Hypothalamus (tissue), 51 donors: Measurements from ENCODE around the gene BOLL.
"Not testable (repeated sequence)": the region's sequence is repeated elsewhere in the genome, so short reads cannot be mapped to it uniquely, and the experiment has no call there.

Source experiments
- DNase-seq, 51 donors: peaks; one replicate each; lab custom pipeline; 2025; lab: John Stamatoyannopoulos, UW

The BOLL gene, protein sequence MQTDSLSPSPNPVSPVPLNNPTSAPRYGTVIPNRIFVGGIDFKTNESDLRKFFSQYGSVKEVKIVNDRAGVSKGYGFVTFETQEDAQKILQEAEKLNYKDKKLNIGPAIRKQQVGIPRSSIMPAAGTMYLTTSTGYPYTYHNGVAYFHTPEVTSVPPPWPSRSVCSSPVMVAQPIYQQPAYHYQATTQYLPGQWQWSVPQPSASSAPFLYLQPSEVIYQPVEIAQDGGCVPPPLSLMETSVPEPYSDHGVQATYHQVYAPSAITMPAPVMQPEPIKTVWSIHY

GRCh38 chr2:197784956-197785941 lies at the start of gene BOLL:
Gene BOLL (minus strand): TSS chr2:197785319. CDS start chr2:197781850, 3,469 bp downstream.
- DNase-seq: no peak

- not testable (repeated sequence) for DNase-seq
Measured at GRCh38 chr2:197834771-197835170, 49.7 kb upstream of the BOLL start.

- DNase-seq: no peak
Measured at GRCh38 chr2:197828464-197829135, 43.5 kb upstream of the BOLL start.

- no peak for DNase-seq
Measured at GRCh38 chr2:197827618-197828017, 42.5 kb upstream of the BOLL start.

DNA sequence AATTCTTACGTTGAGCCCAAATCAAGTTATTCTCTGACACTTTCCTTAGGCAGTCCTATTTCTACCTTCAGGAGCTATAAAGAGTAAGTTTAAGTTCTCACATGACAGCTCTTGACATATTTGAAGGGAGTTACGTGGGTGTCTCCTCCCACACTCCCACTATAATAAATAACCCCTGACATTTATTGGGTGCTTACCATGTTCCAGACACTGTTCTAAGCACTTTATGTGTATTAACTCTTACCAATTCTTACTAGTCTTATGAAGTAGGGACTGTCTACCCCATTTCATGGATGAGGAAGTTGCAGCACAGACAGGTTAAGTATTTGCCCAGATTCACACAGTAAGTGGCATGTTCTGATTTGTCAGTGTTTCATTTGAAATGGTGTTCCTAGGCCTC lies 37.2 kb upstream of the BOLL start:
- no peak for DNase-seq

DNA sequence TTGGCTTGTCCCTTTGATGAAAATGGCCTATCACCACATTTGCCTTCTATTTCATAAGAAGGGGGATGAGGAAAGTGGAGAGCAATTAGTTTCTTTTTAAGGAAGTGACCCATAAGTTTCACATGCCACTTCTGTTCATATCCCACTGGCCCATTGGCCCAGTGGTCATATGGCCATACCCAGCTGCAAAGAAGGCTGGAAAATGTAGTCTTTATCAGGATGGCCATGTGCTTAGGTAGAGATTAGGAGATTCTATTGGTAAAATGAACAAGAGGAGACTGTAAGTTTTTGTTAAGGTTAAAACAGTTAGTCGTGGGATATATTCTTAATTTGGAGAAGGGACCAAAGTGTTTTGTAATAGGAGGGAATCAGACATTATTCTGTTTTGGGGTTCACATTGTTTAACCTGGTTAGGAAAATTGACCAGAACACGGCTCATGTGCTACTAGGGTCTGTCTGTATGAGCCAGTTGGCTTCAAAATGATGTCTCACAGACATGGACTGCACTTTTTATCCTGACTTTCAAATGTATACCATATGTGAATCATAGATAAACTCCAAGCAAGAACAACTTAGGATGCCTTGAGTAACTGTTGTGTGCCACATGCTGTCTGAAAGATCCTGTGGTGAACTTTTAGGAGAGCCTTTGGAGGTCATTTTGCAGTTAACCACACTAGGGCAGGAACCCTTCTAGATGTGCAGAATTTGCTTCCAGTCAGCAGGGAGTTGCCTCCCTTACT lies 36.6 kb upstream of the BOLL start:
- DNase-seq: no peak

DNA sequence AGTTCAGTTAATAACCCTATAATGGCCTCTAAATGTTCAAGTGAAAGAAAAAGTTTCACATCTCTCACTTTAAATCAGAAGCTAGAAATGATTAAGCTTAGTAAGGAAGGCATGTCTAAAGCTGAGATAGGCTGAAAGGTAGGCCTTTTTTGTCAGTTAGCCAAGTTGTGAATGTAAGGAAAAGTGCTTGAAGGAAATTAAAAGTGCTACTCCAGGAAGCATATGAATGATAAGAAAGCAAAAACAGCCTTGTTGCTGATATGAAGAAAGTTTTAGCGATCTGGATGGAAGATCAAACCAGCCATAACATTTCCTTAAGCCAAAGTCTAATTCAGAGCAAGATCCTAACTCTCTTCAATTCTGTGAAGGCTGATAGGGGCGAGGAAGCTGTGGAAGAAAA lies 29.4 kb upstream of the BOLL start:
- DNase-seq: no peak

GRCh38 chr2:197813093-197813787 lies 28.1 kb upstream of the BOLL start:
- DNase-seq: no peak

DNA sequence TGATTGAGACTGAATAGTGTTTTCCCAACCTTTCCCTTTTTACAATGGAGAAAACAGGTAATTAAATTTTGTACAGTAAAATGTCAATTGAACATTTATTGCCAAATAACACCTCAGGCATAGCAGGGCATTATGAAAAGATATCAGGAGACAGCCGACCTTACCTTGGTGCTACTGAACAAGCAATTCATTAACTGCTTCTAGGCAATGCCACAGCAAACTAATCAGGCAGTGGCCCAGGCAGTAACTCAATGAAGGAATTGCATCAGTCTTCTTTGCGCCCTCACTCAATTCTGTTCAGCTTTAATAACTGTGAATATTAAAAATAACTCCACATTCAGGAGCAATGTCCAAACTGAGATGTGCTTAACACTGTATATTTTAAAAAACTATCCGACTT lies 25.4 kb upstream of the BOLL start:
- no peak for DNase-seq

DNA sequence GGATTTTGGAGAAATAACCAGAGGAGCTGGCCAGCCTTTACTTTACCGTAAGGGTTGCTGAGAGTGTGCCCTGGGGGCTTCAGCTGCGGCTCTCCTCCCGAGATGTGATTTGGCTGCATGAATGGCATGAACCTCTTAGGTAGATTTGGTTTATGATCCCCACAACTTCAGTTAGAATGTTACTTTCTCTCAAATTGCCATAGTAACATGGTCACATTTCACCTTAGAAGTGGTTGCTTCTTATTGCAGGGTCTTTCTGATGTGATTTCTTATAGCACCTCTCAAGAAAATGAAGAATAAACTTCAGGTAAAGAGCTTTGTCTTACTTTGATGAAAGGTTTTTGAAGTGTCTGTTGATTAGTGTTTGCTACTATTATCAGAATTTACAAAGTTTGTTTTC lies 24.9 kb upstream of the BOLL start:
- DNase-seq: no peak

DNA sequence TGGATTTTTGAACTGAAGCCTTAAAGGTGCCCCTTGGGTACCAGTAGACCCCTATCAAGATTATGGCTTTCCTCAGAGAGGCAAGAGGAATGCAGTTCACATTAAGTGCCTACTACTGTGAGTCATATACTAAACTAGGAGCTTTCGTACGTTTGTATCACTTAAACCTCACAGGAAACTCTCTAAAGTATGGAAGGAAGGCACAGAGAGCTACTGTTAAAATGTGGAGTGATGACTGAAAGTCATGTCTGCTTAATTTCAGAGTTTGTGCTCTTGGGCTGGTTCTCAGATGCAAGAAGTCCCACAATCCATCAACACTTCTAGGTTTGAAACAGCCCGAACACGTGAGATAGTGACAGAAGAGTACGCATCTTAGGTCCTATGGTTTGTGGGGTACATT lies 23.9 kb upstream of the BOLL start:
- DNase-seq: peak in 1 of 51 donors; percentile 9

DNA sequence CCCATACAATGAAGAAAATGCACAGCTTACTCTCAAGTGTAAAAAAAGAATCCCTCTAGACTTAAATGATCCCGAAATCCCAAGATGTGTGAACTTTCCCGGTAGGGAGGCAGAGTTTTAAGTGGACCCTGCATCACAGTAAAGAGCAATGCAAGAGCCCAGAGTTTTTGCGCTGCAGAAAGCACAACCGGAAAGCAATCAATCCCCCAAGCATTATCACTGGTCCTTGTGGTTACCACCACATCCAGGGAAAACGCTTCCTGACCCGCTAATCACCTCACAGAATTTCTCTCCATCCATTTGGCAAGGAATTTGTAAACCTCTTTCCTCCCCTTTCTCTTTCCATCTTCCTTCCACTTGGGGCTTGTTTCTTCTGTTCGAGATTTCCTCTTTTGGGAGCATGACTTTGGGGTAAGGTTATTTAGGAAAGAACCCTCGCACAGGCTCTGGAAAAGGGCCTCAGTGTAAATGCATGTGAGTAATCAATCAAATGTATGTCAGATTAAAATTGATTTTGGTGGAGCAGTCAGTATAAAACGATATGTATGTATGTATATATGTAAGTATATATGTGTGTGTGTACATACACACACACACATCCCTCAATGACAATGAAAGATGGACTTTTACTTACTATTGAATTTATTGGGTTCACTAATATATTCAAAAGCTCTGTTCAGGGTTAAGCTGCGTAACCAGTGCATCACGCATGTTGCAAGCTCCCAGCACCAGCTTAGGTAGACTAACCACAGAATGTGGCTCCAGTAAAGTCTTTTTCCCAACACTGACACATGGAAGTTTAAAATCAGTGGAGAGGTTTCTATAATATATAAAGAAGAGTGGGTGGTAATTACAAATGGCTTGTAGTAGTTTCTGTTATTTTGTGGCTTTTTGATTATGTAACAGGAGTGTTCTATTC lies 20.9 kb upstream of the BOLL start:
- peak in 4 of 51 donors; percentile 4 to 67 (median 28) for DNase-seq

DNA sequence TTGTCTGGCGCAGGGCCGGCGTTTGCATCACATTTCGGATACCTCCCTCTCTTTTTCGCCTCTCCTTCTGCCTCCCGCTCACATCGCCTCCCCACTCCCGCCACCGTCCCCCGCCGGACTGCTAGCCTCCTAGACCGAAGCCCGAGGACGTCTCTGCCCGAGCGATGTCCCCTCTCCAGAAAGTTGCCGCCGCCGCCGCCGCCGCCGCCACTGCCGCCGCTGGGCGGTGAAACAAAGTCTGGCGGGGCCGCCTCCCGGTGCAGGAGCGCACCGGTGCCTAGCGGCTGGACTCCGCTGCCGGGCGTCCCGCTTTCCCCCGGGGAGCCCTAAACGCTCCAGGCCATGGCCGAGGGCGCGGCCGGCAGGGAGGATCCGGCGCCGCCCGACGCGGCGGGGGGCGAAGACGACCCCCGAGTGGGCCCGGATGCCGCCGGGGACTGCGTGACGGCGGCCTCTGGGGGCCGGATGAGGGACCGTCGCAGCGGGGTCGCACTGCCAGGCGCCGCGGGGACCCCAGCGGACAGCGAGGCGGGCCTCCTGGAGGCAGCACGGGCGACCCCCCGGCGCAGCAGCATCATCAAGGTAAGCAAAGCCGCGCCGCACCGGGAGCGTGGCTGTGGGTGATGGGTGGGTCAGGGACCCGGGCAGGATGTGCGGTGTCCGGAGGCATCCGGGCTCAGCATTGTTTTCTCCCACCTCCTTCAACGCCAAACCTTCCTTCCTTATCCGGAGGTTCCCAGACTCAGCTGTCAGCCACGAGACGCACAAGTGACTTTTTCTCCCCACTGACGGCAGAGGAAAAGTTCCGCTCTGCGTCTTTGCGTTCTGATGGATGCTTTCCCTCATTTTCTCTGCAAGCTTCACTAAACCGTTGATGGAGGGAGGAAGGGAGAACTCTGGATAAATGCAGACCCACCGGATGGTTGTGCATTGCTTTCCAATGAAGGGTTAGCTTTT lies 19.9 kb upstream of the BOLL start:
- peak in 29 of 51 donors; percentile 6 to 67 (median 34) for DNase-seq

DNA sequence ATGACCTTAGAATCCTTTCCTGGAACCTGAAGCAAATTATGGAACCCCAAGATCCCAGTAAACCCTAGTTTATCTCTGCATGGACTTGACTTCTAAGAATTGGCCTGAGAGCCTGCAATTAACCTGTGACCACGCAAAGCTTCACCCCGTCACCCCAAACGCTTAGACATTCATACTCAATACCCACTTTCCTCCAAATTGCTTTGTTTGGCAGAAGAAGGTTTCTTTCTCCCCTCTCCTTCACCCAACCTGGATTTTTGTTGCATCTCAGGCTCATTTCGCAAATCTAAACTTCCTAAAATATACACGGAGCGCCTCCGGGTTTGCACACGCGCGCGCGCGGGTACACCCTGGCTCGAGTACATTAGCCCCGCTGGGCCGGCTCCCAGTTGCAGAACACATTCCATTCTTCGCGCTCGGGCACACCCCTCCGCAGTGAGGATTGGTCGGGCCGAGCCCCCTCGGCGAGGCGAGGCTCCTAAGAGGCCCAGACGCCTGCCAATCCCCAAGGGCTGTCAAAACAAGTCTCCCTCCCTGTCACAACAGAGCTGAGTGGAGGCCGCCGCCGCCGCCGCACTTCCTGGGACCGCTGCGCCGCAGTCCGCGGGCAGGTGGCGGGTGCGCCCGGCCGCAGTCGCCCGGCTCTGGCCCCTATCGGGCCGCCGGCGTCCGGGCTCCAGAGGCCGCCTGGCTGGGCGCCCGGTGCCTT lies 19.1 kb upstream of the BOLL start, which contains the start of gene PLCL1:
Gene PLCL1, plus strand, starts transcription at position 545 of the 709 bp plus-strand sequence.
- peak; percentile 64 to 97 (median 92) for DNase-seq

GRCh38 chr2:197803033-197803444 lies 17.9 kb upstream of the BOLL start:
- peak in 10 of 51 donors; percentile 3 to 82 (median 22) for DNase-seq

GRCh38 chr2:197801033-197801432 lies 15.9 kb upstream of the BOLL start:
- no peak for DNase-seq

GRCh38 chr2:197800091-197800490 lies 15.0 kb upstream of the BOLL start:
- DNase-seq: no peak
